Rectal smooth muscle tissue (tissue), 1 donor: ENCODE data around the gene ESPN.

ENCODE experiments used
- H3K27ac ChIP-seq: one replicate; pipeline ENCODE4 v1.7.0; 2013; ENCODE audit warnings: low read depth, low read length, inconsistent platforms
- H3K27me3 ChIP-seq: one replicate; pipeline ENCODE4 v1.7.0; 2013; ENCODE audit warnings: low read length; ENCODE audit not compliant: control insufficient read depth, insufficient read depth
- H3K36me3 ChIP-seq: one replicate; pipeline ENCODE4 v1.7.0; 2013; ENCODE audit warnings: low read length; ENCODE audit not compliant: control insufficient read depth, insufficient read depth
- H3K4me1 ChIP-seq: one replicate; pipeline ENCODE4 v1.7.0; 2013; ENCODE audit warnings: low read length; ENCODE audit not compliant: control insufficient read depth, insufficient read depth
- H3K4me3 ChIP-seq: one replicate; pipeline ENCODE4 v1.7.0; 2013; ENCODE audit warnings: low read length
- H3K9ac ChIP-seq: one replicate; pipeline ENCODE4 v1.7.0; 2013; ENCODE audit warnings: low read length

ESPN gene

GRCh38 chr1:6414443-6414844 is 10.1 kb upstream of the ESPN start:
- no peak overlapping the region for H3K27ac ChIP-seq
- no peaks in the 10 kb centered on the region for H3K36me3 ChIP-seq
- no peak overlapping the region for H3K4me3 ChIP-seq
- H3K27me3 ChIP-seq, result peaks cover 11% of the 10 kb centered on the region
- H3K4me1 ChIP-seq, result no peaks in the 10 kb centered on the region
- no peak overlapping the region for H3K9ac ChIP-seq

- Histone ChIP-seq H3K27me3 (peaks cover 13% of the 10 kb centered on the region), H3K27ac (no peak overlapping the region), H3K4me3 (no peak overlapping the region), H3K36me3 (no peaks in the 10 kb centered on the region), H3K9ac (no peak overlapping the region), H3K4me1 (peaks cover 2% of the 10 kb centered on the region)
Observed at GRCh38 chr1:6414881-6415626, 9.5 kb upstream of the ESPN start.

DNA sequence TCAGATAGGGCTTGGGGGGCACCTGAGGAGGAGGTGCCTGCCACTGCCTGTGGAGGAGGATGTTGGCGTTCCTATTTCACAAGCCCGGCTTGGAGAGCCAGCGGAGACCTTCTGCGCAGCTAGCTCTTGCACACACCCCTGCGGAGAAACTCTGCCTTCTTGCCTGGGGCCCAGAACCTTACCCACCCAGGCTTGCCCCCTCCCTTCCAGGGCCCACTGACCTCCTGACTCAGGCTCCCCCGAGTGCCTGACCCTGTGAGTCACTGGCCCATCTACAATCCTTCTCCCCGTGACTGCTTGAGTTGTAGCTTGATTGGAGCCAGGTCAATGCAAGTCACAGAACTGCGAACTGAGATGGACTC is 8.3 kb upstream of the ESPN start:
- Histone ChIP-seq H3K9ac (no peak overlapping the region), H3K27ac (no peak overlapping the region), H3K27me3 (peaks cover 15% of the 10 kb centered on the region), H3K4me3 (no peak overlapping the region), H3K36me3 (no peaks in the 10 kb centered on the region), H3K4me1 (peaks cover 3% of the 10 kb centered on the region)

DNA sequence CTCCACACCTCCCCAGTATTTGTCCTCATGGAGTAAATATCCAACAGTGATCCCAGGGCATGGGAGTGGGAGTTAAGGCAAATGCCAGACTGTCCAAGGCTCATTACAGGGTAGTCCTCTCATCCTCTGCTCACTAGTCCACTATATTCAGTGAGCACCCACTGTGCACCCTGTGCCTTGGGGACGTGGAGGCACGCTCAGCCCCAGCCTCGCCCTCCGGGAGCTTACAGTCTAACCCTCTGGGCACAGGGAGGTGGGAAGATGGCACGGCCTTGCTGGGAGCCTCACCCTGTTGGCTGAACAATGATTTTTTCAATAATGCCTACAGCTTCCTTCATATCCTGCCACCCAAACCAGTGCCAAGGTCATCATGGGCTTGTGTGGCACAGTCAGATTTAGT is 7.7 kb upstream of the ESPN start:
- Histone ChIP-seq H3K4me1 (peaks cover 3% of the 10 kb centered on the region), H3K9ac (no peak overlapping the region), H3K27ac (no peak overlapping the region), H3K36me3 (no peaks in the 10 kb centered on the region), H3K27me3 (peaks cover 15% of the 10 kb centered on the region), H3K4me3 (no peak overlapping the region)

DNA sequence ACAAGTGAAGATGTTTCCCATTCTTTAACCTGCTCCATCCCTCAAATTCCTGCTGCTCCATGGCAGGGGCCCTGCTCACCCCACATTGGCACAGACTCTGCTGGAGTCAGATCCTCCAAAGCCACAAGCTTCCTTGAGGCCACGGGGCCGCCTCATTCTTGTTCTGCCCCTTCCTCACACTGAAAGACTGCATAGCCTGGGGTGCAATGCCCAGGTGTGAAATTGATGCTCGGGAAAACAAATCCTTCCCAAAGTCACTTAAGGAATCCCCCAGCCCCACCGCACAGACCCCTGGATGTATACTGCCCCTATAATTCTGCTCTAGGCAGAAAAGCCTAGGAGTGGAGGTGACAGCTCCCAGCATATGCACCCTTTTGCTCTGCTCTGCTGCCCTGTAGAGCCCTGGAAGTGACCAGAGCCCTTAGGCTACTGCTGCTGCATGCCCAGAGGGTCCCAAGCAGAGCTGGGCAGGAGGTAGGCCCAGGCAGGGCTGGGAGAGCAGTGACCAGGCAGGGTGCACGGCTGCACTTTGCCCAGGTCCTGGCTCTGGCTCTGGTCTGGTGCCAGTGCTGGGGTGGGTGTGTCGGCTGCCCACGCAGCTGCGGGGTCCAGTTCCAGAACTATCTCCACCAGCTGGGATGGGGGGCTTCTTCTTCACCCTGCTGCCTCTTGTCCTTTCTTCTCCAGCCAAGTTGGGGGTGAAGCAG is 6.5 kb upstream of the ESPN start:
- peaks cover 3% of the 10 kb centered on the region for H3K4me1 ChIP-seq
- no peaks in the 10 kb centered on the region for H3K36me3 ChIP-seq
- peaks cover 15% of the 10 kb centered on the region for H3K27me3 ChIP-seq
- H3K4me3 ChIP-seq, result no peak overlapping the region
- H3K9ac ChIP-seq, result no peak overlapping the region
- H3K27ac ChIP-seq, result no peak overlapping the region

DNA sequence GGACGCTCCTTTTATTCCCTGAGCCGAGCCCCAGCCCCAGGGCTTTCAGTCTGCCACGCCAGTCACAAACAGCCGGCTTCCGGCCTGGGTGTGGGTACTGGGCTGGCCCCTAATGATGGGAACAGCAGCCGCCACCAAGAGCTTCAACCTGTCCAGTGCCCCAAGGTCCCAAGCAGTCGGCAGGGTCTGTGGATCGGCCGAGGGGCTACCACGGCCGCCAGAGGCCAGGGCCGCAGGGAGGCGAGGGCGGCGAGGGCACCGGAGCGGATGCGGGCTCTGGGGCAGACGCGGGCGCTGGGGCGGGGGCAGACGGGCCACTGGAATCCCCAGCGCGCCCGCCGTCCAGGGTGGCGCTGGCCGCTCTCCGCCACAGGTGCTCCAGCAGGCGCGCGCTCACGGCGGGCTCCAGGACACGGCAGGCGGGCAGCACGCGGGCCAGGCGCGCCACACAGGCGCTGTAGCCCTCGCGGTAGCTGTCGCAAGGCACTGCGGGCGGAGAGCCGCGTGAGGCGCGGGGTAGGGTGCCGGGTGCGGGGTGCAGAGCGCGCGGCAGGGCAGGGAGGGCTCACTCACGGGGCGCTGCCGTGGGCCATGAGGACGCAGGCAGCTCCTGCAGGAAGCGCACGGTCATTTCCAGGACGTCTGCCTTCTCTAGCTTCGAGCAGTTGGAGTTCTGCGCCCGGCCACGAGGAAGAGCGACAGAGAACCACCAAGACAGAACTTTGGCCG is 5.7 kb upstream of the ESPN start:
- Histone ChIP-seq H3K9ac (no peak overlapping the region), H3K36me3 (no peaks in the 10 kb centered on the region), H3K27me3 (peaks cover 16% of the 10 kb centered on the region), H3K4me3 (peak overlapping the region; percentile 22), H3K4me1 (peaks cover 3% of the 10 kb centered on the region), H3K27ac (no peak overlapping the region)

DNA sequence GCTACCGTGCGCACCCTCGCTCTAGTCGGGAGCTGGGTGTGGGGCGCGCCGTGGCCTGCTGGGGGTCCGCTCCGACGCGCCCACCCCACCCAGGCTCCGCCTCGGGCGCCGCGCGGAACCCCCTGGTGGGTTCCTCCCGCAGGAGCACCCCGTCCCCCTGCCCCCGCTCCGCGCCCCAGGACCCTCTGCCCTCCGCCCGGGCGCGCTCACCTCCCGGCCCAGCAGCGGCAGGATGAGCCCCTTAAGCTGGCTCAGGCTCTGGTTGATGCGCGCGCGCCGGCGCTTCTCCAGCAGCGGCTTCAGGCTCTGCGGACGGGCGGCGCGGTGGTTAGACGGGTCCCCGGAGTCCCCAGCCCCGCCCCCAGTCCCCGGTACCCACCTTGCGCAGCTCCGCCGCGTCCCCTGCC is 5.2 kb upstream of the ESPN start:
- Histone ChIP-seq H3K4me1 (peaks cover 3% of the 10 kb centered on the region), H3K36me3 (no peaks in the 10 kb centered on the region), H3K4me3 (peak overlapping the region; percentile 33), H3K27ac (no peak overlapping the region), H3K27me3 (peaks cover 22% of the 10 kb centered on the region), H3K9ac (no peak overlapping the region)

- Histone ChIP-seq H3K27ac (no peak within 1 kb of the TSS), H3K36me3 (no peaks in the 10 kb centered on the region), H3K9ac (no peak within 1 kb of the TSS), H3K4me1 (peaks cover 3% of the 10 kb centered on the region), H3K27me3 (peaks cover 23% of the 10 kb centered on the region), H3K4me3 (peak within 1 kb of the TSS; percentile 47)
Observed at GRCh38 chr1:6419804-6420453, 4.6 kb upstream of the ESPN start, which contains the start of gene HES2. Gene HES2 (minus strand): TSS chr1:6419919. CDS start chr1:6419820, 99 bp downstream.

GRCh38 chr1:6420454-6421042 is 4.0 kb upstream of the ESPN start:
- H3K36me3 ChIP-seq, result no peaks in the 10 kb centered on the region
- H3K27ac ChIP-seq, result no peak overlapping the region
- peaks cover 3% of the 10 kb centered on the region for H3K4me1 ChIP-seq
- H3K9ac ChIP-seq, result no peak overlapping the region
- H3K27me3 ChIP-seq, result peaks cover 28% of the 10 kb centered on the region
- peak overlapping the region; percentile 47 for H3K4me3 ChIP-seq

- Histone ChIP-seq H3K4me1 (peaks cover 3% of the 10 kb centered on the region), H3K36me3 (no peaks in the 10 kb centered on the region), H3K4me3 (no peak overlapping the region), H3K27ac (no peak overlapping the region), H3K9ac (no peak overlapping the region), H3K27me3 (peaks cover 35% of the 10 kb centered on the region)
Observed at GRCh38 chr1:6421266-6421665, 3.3 kb upstream of the ESPN start.

DNA sequence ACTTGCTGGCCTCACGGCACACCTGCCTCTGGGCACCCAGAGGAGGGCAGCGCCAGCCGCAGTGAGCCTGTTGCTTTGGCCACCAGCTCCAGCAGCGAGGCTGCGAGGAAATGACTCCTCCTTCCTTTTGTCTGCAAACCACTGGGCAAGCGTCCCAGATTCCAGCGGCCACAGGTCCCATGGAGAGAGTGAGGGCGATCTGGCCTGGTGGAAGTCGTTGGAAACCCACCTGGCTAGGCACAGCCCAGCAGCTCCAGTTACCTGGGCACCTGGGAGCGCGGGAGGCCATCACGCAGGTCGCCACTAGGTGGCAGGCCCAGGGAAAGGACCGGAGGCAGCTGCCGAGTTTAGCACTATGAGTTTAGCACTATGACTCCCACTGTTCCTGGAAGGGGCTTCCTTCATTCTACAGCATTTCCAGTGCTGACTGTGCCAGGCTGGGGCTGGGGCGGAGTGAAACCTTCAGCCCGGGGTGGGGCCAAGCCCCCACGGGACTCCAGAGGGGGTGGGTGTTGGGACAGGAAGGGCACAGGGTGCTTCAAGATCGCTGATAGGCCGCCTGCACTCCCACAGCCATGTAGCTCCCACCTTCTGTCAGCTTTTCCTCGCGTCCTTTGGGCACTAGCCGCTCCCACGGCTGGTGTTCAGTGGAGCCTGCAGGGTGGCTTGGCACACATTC is 1.1 kb upstream of the ESPN start:
- H3K4me1 ChIP-seq, result peaks cover 3% of the 10 kb centered on the region

More for the DNA sequence above, 1.1 kb upstream of the ESPN start:
- no peak overlapping the region for H3K4me3 ChIP-seq
- H3K27ac ChIP-seq, result no peak overlapping the region
- no peaks in the 10 kb centered on the region for H3K36me3 ChIP-seq
- no peak overlapping the region for H3K9ac ChIP-seq
- H3K27me3 ChIP-seq, result peaks cover 32% of the 10 kb centered on the region
